Activated naive CD8-positive, alpha-beta T cell treated with anti-CD3 and anti-CD28 coated beads for 36 hours (primary cell): Measurements from ENCODE around the gene STYXL2. TPM values are rescaled to one million over a fixed set of nuclear protein-coding genes. Genes with fewer than 3 reads are reported as not detected.

Source experiments
- DNase-seq: peaks from one replicate; pipeline ENCODE4 v3.0.0; 2021
- H3K27ac Mint-ChIP-seq: one replicate; pipeline ENCODE4 v1.8.0; 2022; ENCODE audit warnings: mild to moderate bottlenecking, moderate library complexity, mixed read lengths
- H3K27me3 Mint-ChIP-seq: one replicate; pipeline ENCODE4 v1.8.0; 2022; ENCODE audit warnings: mild to moderate bottlenecking, mixed read lengths
- H3K36me3 Mint-ChIP-seq: one replicate; pipeline ENCODE4 v1.8.0; 2021; ENCODE audit warnings: mild to moderate bottlenecking, mixed read lengths
- H3K4me1 Mint-ChIP-seq: one replicate; pipeline ENCODE4 v1.8.0; 2021; ENCODE audit warnings: mixed read lengths
- H3K4me3 Mint-ChIP-seq: one replicate; pipeline ENCODE4 v1.8.0; 2022; ENCODE audit warnings: mild to moderate bottlenecking, moderate library complexity, mixed read lengths
- H3K9me3 Mint-ChIP-seq: one replicate; pipeline ENCODE4 v1.8.0; 2022; ENCODE audit warnings: mixed read lengths
- total RNA-seq, 2 experiments: library from RNA; stranded (reverse); gene quantifications; one replicate each; pipeline ENCODE4 v1.2.3, GENCODE V29; 2021

The STYXL2 gene
- total RNA-seq, 2 experiments from 2014 or later: not detected

- peaks cover 3% of the 10 kb centered on the region for H3K36me3 Mint-ChIP-seq
- peak overlapping the region; percentile 30 for H3K27ac Mint-ChIP-seq
- peaks cover 30% of the 10 kb centered on the region for H3K4me1 Mint-ChIP-seq
- H3K27me3 Mint-ChIP-seq: no peaks in the 10 kb centered on the region
- peaks cover 16% of the 10 kb centered on the region for H3K9me3 Mint-ChIP-seq
- DNase-seq: peak; percentile 43
- no peak overlapping the region for H3K4me3 Mint-ChIP-seq
These were observed 16.7 kb downstream of the STYXL2 start for GRCh38 chr1:167110586-167110985.

- H3K4me1 Mint-ChIP-seq: peaks cover 26% of the 10 kb centered on the region
These were observed 18.2 kb downstream of the STYXL2 start for GRCh38 chr1:167111868-167112709.

GRCh38 chr1:167114725-167115124 lies 20.9 kb downstream of the STYXL2 start:
- no peak for DNase-seq
- no peaks in the 10 kb centered on the region for H3K27me3 Mint-ChIP-seq
- H3K9me3 Mint-ChIP-seq: peaks cover 14% of the 10 kb centered on the region
- H3K36me3 Mint-ChIP-seq: peaks cover 3% of the 10 kb centered on the region
- H3K27ac Mint-ChIP-seq: no peak overlapping the region
- no peak overlapping the region for H3K4me3 Mint-ChIP-seq
- H3K4me1 Mint-ChIP-seq: peaks cover 15% of the 10 kb centered on the region

More at GRCh38 chr1:167111868-167112709, 18.2 kb downstream of the STYXL2 start:
- H3K9me3 Mint-ChIP-seq: peaks cover 16% of the 10 kb centered on the region
- no peak overlapping the region for H3K4me3 Mint-ChIP-seq
- peaks cover 3% of the 10 kb centered on the region for H3K36me3 Mint-ChIP-seq
- no peak for DNase-seq
- no peak overlapping the region for H3K27ac Mint-ChIP-seq
- H3K27me3 Mint-ChIP-seq: no peaks in the 10 kb centered on the region

GRCh38 chr1:167115655-167116054 lies 21.8 kb downstream of the STYXL2 start:
- Mint-ChIP-seq H3K4me1 (peaks cover 5% of the 10 kb centered on the region), H3K36me3 (no peaks in the 10 kb centered on the region), H3K27me3 (no peaks in the 10 kb centered on the region), H3K27ac (no peak overlapping the region), H3K4me3 (no peak overlapping the region), H3K9me3 (peaks cover 8% of the 10 kb centered on the region)
- DNase-seq: no peak

- Mint-ChIP-seq H3K4me3 (no peak overlapping the region), H3K27me3 (no peaks in the 10 kb centered on the region), H3K36me3 (no peaks in the 10 kb centered on the region), H3K9me3 (peaks cover 3% of the 10 kb centered on the region), H3K27ac (no peak overlapping the region), H3K4me1 (peaks cover under 1% of the 10 kb centered on the region)
- no peak for DNase-seq
These were observed 22.3 kb downstream of the STYXL2 start for GRCh38 chr1:167116174-167116573.

GRCh38 chr1:167117225-167117624 lies 23.4 kb downstream of the STYXL2 start:
- Mint-ChIP-seq H3K27ac (no peak overlapping the region), H3K36me3 (no peaks in the 10 kb centered on the region)

GRCh38 chr1:167118188-167118587 lies 24.3 kb downstream of the STYXL2 start:
- Mint-ChIP-seq H3K4me1 (peaks cover 2% of the 10 kb centered on the region), H3K27ac (no peak overlapping the region), H3K9me3 (no peaks in the 10 kb centered on the region), H3K36me3 (no peaks in the 10 kb centered on the region), H3K27me3 (no peaks in the 10 kb centered on the region), H3K4me3 (no peak overlapping the region)
- DNase-seq: no peak

More at GRCh38 chr1:167117225-167117624, 23.4 kb downstream of the STYXL2 start:
- Mint-ChIP-seq H3K9me3 (no peaks in the 10 kb centered on the region), H3K4me1 (peaks cover 2% of the 10 kb centered on the region), H3K4me3 (no peak overlapping the region), H3K27me3 (no peaks in the 10 kb centered on the region)
- no peak for DNase-seq

GRCh38 chr1:167119696-167120095 lies 25.8 kb downstream of the STYXL2 start:
- no peaks in the 10 kb centered on the region for H3K9me3 Mint-ChIP-seq
- H3K27ac Mint-ChIP-seq: no peak overlapping the region
- no peaks in the 10 kb centered on the region for H3K27me3 Mint-ChIP-seq
- DNase-seq: no peak
- H3K4me3 Mint-ChIP-seq: no peak overlapping the region
- no peaks in the 10 kb centered on the region for H3K36me3 Mint-ChIP-seq
- H3K4me1 Mint-ChIP-seq: peaks cover 2% of the 10 kb centered on the region

- no peak overlapping the region for H3K27ac Mint-ChIP-seq
- H3K4me1 Mint-ChIP-seq: peaks cover 2% of the 10 kb centered on the region
These were observed 27.0 kb downstream of the STYXL2 start for GRCh38 chr1:167120899-167121298.

GRCh38 chr1:167121375-167122120 lies 27.7 kb downstream of the STYXL2 start:
- H3K4me3 Mint-ChIP-seq: peak overlapping the region; percentile 69
- H3K27me3 Mint-ChIP-seq: peaks cover 3% of the 10 kb centered on the region
- DNase-seq: peak; percentile 24
- H3K36me3 Mint-ChIP-seq: no peaks in the 10 kb centered on the region
- no peak overlapping the region for H3K27ac Mint-ChIP-seq
- H3K9me3 Mint-ChIP-seq: no peaks in the 10 kb centered on the region
- peaks cover 2% of the 10 kb centered on the region for H3K4me1 Mint-ChIP-seq

More at GRCh38 chr1:167120899-167121298, 27.0 kb downstream of the STYXL2 start:
- H3K9me3 Mint-ChIP-seq: no peaks in the 10 kb centered on the region
- no peaks in the 10 kb centered on the region for H3K36me3 Mint-ChIP-seq
- peaks cover 3% of the 10 kb centered on the region for H3K27me3 Mint-ChIP-seq
- H3K4me3 Mint-ChIP-seq: peak overlapping the region; percentile 69
- no peak for DNase-seq

- DNase-seq: no peak
- Mint-ChIP-seq H3K4me1 (peaks cover 2% of the 10 kb centered on the region), H3K27ac (no peak overlapping the region), H3K4me3 (peak overlapping the region; percentile 35), H3K9me3 (no peaks in the 10 kb centered on the region), H3K27me3 (peaks cover 3% of the 10 kb centered on the region), H3K36me3 (no peaks in the 10 kb centered on the region)
These were observed 28.2 kb downstream of the STYXL2 start for GRCh38 chr1:167122121-167122480.

GRCh38 chr1:167122568-167122967 lies 28.7 kb downstream of the STYXL2 start:
- no peak for DNase-seq
- Mint-ChIP-seq H3K4me1 (peaks cover 2% of the 10 kb centered on the region), H3K4me3 (no peak overlapping the region), H3K36me3 (no peaks in the 10 kb centered on the region), H3K27me3 (peaks cover 3% of the 10 kb centered on the region), H3K27ac (no peak overlapping the region), H3K9me3 (no peaks in the 10 kb centered on the region)

- Mint-ChIP-seq H3K27me3 (peaks cover 10% of the 10 kb centered on the region), H3K9me3 (no peaks in the 10 kb centered on the region), H3K27ac (no peak overlapping the region), H3K36me3 (no peaks in the 10 kb centered on the region), H3K4me1 (peaks cover 2% of the 10 kb centered on the region), H3K4me3 (no peak overlapping the region)
- DNase-seq: no peak
These were observed 32.4 kb downstream of the STYXL2 start for GRCh38 chr1:167126317-167126716.

GRCh38 chr1:167126811-167127210 lies 32.9 kb downstream of the STYXL2 start:
- Mint-ChIP-seq H3K9me3 (no peaks in the 10 kb centered on the region), H3K4me1 (peaks cover under 1% of the 10 kb centered on the region), H3K36me3 (no peaks in the 10 kb centered on the region), H3K27ac (no peak overlapping the region), H3K27me3 (peaks cover 10% of the 10 kb centered on the region), H3K4me3 (no peak overlapping the region)
- no peak for DNase-seq

- DNase-seq: no peak
- H3K4me3 Mint-ChIP-seq: no peak overlapping the region
- no peaks in the 10 kb centered on the region for H3K4me1 Mint-ChIP-seq
- no peaks in the 10 kb centered on the region for H3K9me3 Mint-ChIP-seq
- H3K27me3 Mint-ChIP-seq: peaks cover 10% of the 10 kb centered on the region
- no peaks in the 10 kb centered on the region for H3K36me3 Mint-ChIP-seq
- H3K27ac Mint-ChIP-seq: no peak overlapping the region
These were observed 33.4 kb downstream of the STYXL2 start for GRCh38 chr1:167127236-167127635.
